Lung (tissue), 12 donors: ENCODE measurements around the gene GNA12. TPM values are rescaled to one million over a fixed set of nuclear protein-coding genes. Genes with fewer than 3 reads are reported as not detected.

Experiments
- ATAC-seq: fragments of 200-7000 bp; cut with Tn5 transposase; one replicate; pipeline ENCODE4 v1.9.1; 2020; ENCODE audit warnings: moderate number of reproducible peaks; ENCODE audit not compliant: insufficient read depth, low FRiP score
- DNase-seq, 3 donors: peaks; one replicate each; pipeline ENCODE4 v3.0.0-alpha.2; 2013 to 2017
- H3K27ac ChIP-seq, 2 donors: one replicate each; pipeline ENCODE4 v1.5.1; 2013; ENCODE audit warnings: mild to moderate bottlenecking in 2 of 2, moderate library complexity in 2 of 2, control low read depth in 1 of 2, inconsistent platforms in 1 of 2, low read depth in 1 of 2, low read length in 1 of 2
- H3K27me3 ChIP-seq, 3 donors: one replicate each; pipeline ENCODE4 v1.5.1; 2013; ENCODE audit warnings: low read length in 2 of 3; ENCODE audit not compliant: control insufficient read depth in 3 of 3, insufficient read depth in 3 of 3
- H3K36me3 ChIP-seq, 4 donors: one replicate each; pipeline ENCODE4 v1.5.1; 2013; ENCODE audit warnings: low read length in 4 of 4, mild to moderate bottlenecking in 1 of 4, moderate library complexity in 1 of 4; ENCODE audit not compliant: control insufficient read depth in 4 of 4, insufficient read depth in 4 of 4
- H3K4me1 ChIP-seq, 5 donors: one replicate each; pipeline ENCODE4 v1.5.1; 2013; ENCODE audit warnings: low read length in 5 of 5, mild to moderate bottlenecking in 2 of 5, moderate library complexity in 1 of 5; ENCODE audit not compliant: control insufficient read depth in 5 of 5, insufficient read depth in 5 of 5
- H3K4me3 ChIP-seq: one replicate; pipeline ENCODE4 v1.5.1; 2013; ENCODE audit warnings: mild to moderate bottlenecking, control low read depth, moderate library complexity
- H3K9ac ChIP-seq, 2 donors: one replicate each; pipeline ENCODE4 v1.5.1; 2013; ENCODE audit warnings: low read length in 2 of 2, control low read depth in 1 of 2; ENCODE audit not compliant: insufficient read depth in 1 of 2
- H3K9me3 ChIP-seq, 4 donors: one replicate each; pipeline ENCODE4 v1.5.1; 2013; ENCODE audit warnings: low read length in 3 of 4, mild to moderate bottlenecking in 1 of 4, moderate library complexity in 1 of 4; ENCODE audit not compliant: control insufficient read depth in 4 of 4, insufficient read depth in 3 of 4
- WGBS, 2 donors: extraction: QIAGEN DNeasy Blood & Tissue Kit; methylation state at CpG; one replicate each; pipeline ENCODE4 v1.1.7; 2013; 5-methylcytosine and 5-hydroxymethylcytosine counted together
- polyA plus RNA-seq, 2 donors: library from polyadenylated mRNA; stranded (reverse); fragments of 200-250 nt; gene quantifications; one replicate each; pipeline ENCODE4 v1.2.1, GENCODE V29; 2013
- total RNA-seq, 2 donors: library from RNA; depleted of rRNA in 1 of 2; stranded (reverse); fragments of >200 nt in 1 of 2; gene quantifications; one replicate each; pipeline ENCODE4 v1.2.1, GENCODE V29; 2014 to 2021
- TF ChIP-seq, protein P1 (sequence below): IDR thresholded peaks from 2 replicates; pipeline ENCODE4 v1.5.1; 2012; ENCODE audit warnings: mild to moderate bottlenecking; ENCODE audit errors: control extremely low read depth, extremely low read depth
- donor health status: control.
- donor health status: control.
- donor health status: Bipolar disorder and iron deficiency.
- donor health status: healthy.
- donor health status: DM: yes; HTN: yes; CAD: no.

The GNA12 gene
- total and polyA plus RNA-seq, 4 donors: 11.0 to 51.9 (median 33.5) TPM

DNA sequence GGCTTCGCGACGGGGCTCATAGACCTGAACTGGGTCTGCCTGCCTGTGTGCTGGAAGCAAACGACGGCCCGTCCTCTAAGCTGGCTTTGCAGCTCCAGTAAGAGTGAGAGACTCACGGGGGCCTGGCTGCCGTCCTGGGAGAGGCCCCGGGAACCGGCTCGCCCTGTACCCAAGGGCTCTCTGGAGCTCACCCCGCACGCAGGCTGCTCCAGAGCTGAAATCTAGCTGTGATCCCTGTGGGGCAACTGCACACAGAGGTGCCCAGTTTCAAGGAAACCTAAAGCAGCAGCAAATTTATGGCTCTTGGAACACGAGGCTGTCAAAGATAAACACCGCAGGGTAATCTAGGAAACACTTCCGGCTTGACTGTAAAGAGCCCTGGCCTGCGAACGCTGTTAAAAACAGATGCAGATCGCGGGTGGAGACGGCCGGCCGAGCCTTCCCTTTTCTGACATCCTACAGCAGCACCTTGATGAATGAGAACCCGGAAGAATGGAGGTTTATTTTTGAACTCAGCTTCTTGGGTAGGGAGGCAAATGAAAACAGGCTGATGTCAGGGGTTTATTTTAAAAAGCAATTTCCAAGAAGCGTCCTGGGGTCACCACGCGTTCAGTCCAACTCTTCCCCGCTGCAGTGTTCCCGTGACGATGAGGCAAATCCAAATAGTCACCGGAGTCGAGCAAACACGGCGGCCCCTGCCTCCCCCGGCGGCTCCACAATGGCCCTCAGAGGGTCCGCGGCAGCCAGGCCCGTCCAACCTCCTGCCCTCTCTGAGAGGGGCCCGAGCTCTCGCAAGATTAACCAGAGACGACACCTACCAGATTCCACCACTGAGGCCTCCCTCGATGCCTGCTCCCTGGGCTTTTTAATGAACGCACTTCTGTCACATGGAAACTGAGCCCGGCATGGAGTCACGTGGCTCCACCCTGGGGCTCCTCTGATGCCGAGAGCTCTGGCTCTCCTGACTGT is 126.5 kb downstream of the GNA12 start:
- H3K27me3 ChIP-seq: no peaks in the 10 kb centered on the region
- peak overlapping the region in 1 of 2 donors; percentile 28 for H3K27ac ChIP-seq
- no peak overlapping the region for H3K4me3 ChIP-seq

DNA sequence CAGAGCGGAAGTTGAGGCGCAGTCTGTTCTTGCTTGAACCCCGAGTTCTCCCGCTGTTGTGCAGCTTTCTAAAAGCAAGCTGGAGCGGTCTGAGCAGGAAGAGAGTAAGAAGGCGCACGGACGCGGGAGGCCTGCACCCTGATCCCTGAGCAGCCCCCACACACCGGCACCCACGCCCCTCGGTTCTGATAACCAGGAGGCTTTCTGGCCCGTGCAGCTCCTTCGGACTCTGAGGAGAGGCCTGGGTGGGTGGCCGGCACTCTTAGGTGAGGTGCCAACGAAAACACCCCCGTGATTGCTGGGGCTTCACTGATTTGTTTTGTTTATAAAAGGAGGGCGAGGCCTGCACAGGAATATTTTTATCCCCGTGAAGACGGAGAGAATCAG is 127.2 kb downstream of the GNA12 start:
- Histone ChIP-seq H3K4me1 (peaks cover 0 to 53% (median 21%) of the 10 kb centered on the region in 5 donors), H3K9me3 (no peaks in the 10 kb centered on the region), H3K27me3 (no peaks in the 10 kb centered on the region), H3K4me3 (no peak overlapping the region), H3K27ac (peak overlapping the region in 1 of 2 donors; percentile 28), H3K36me3 (peaks cover 0 to 4% (median 3%) of the 10 kb centered on the region in 4 donors), H3K9ac (no peak overlapping the region)
- TF ChIP-seq, protein P1, sequence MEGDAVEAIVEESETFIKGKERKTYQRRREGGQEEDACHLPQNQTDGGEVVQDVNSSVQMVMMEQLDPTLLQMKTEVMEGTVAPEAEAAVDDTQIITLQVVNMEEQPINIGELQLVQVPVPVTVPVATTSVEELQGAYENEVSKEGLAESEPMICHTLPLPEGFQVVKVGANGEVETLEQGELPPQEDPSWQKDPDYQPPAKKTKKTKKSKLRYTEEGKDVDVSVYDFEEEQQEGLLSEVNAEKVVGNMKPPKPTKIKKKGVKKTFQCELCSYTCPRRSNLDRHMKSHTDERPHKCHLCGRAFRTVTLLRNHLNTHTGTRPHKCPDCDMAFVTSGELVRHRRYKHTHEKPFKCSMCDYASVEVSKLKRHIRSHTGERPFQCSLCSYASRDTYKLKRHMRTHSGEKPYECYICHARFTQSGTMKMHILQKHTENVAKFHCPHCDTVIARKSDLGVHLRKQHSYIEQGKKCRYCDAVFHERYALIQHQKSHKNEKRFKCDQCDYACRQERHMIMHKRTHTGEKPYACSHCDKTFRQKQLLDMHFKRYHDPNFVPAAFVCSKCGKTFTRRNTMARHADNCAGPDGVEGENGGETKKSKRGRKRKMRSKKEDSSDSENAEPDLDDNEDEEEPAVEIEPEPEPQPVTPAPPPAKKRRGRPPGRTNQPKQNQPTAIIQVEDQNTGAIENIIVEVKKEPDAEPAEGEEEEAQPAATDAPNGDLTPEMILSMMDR: no peak
- 67% methylated on average over 20 of the region's 20 CpGs for WGBS, 2 donors
- ATAC-seq (no peak), DNase-seq (no peak)

More for the DNA sequence above, 126.5 kb downstream of the GNA12 start:
- no peak for ATAC-seq
- Histone ChIP-seq H3K4me1 (peaks cover 0 to 50% (median 16%) of the 10 kb centered on the region in 5 donors), H3K36me3 (peaks cover 0 to 5% (median 4%) of the 10 kb centered on the region in 4 donors), H3K9me3 (no peaks in the 10 kb centered on the region), H3K9ac (peak overlapping the region in 1 of 2 donors; percentile 24)
- DNase-seq: peak; percentile 79 to 90 (median 83)
- WGBS, 2 donors: 28 to 33% methylated on average over 47 of the region's 47 CpGs
- TF ChIP-seq, protein P1: no peak

DNA sequence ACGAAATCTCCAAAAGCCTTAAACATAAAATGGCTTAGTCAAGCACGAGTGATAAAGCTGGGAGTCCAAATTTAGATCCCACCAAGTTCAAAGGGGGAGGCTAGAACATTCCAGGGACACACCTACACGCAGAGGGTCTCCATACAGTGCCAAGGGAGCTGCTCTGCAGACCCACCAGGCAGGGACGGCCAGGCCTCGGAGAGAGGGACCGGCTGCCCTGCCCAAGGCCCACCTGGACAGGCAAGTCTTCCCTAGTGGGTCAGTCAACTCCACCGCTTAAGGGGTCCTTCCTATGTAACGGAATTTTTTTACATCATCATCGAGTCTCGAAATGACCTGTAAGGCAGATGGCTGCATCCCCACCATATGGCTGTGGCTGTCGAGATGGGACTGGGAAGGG is 127.6 kb downstream of the GNA12 start:
- DNase-seq: no peak
- Histone ChIP-seq H3K4me3 (no peak overlapping the region), H3K9ac (no peak overlapping the region), H3K4me1 (peaks cover 0 to 53% (median 21%) of the 10 kb centered on the region in 5 donors), H3K36me3 (peaks cover 0 to 4% (median 3%) of the 10 kb centered on the region in 4 donors), H3K27ac (peak overlapping the region in 1 of 2 donors; percentile 5), H3K9me3 (no peaks in the 10 kb centered on the region), H3K27me3 (no peaks in the 10 kb centered on the region)
- ATAC-seq: no peak
- 86 to 91% methylated on average over 11 of the region's 11 CpGs for WGBS, 2 donors
- TF ChIP-seq, protein P1: no peak
